Measurements from ENCODE around the gene UPK3A.
A peak's percentile ranks its signal among the peaks of the same experiment; 100 is the strongest.

The UPK3A gene

GRCh38 chr22:45344334-45344733, 59.6 kb downstream of the UPK3A start:
- Histone ChIP-seq H4K8ac (ENCODE audit: low read depth, low read length) (no peak overlapping the region), H3K9me3 (replicated peaks in 1 of 2; ENCODE audit: control insufficient read depth in 2 of 2, insufficient read depth in 1 of 2, low read depth in 1 of 2, low read length in 2 of 2) (no peaks in the 10 kb centered on the region), H2AK5ac (ENCODE audit: low read depth, low read length) (no peak overlapping the region), H3K18ac (ENCODE audit: low read length) (no peak overlapping the region), H4K91ac (ENCODE audit: low read depth, low read length, poor library complexity) (no peak overlapping the region), H3K27ac (replicated peaks; ENCODE audit: low read length) (no peak overlapping the region), H3K4me3 (ENCODE audit: low read length in 2 of 2) (no peak overlapping the region), H2BK12ac (ENCODE audit: low read length) (no peak overlapping the region), H2AFZ (ENCODE audit: low read length) (no peak overlapping the region), H3K23ac (ENCODE audit: low read depth, low read length, poor library complexity) (no peak overlapping the region), H3K27me3 (ENCODE audit: control insufficient read depth in 3 of 3, insufficient read depth in 3 of 3, low read depth in 1 of 3, low read length in 3 of 3) (no peaks in the 10 kb centered on the region), H2BK15ac (ENCODE audit: low read length) (no peak overlapping the region), H3K14ac (ENCODE audit: low read length) (no peak overlapping the region), H3K4ac (ENCODE audit: low read length) (no peak overlapping the region), H3K4me2 (ENCODE audit: insufficient read depth, low read length, poor library complexity, severe bottlenecking) (no peak overlapping the region), H3K4me1 (ENCODE audit: control insufficient read depth in 2 of 2, insufficient read depth in 1 of 2, low read depth in 1 of 2, low read length in 2 of 2) (no peaks in the 10 kb centered on the region), H3K36me3 (replicated peaks in 1 of 2; ENCODE audit: control insufficient read depth in 2 of 2, insufficient read depth in 2 of 2, low read length in 2 of 2) (peaks cover 5 to 35% of the 10 kb centered on the region in 2 donors), H3K9ac (ENCODE audit: low read depth, low read length, poor library complexity) (no peak overlapping the region), H3K79me1 (ENCODE audit: low read depth, low read length) (peaks cover 2% of the 10 kb centered on the region), H2BK5ac (ENCODE audit: low read length) (no peak overlapping the region), H2BK120ac (ENCODE audit: low read depth, low read length) (no peak overlapping the region)
- whole genome bisulfite sequencing, 2 donors (ENCODE audit: extremely low coverage in 2 of 2, insufficient read length in 2 of 2, insufficient replicate concordance in 1 of 2), result no CpG with 5 or more reads among the region's 5 CpGs
- DNase-seq (ENCODE audit: low spot score), result peak; percentile 5

Measured in neuronal stem cell (in vitro differentiated cells).